CD14-positive monocyte (primary cell): ENCODE measurements around the gene SH3BGRL2. TPM values are rescaled to one million over a fixed set of nuclear protein-coding genes. Genes with fewer than 3 reads are reported as not detected.

ENCODE experiments used
- DNase-seq, 3 donors: peaks; one replicate each; pipeline ENCODE4 v3.0.0-alpha.2; 2011 to 2022
- H2AFZ ChIP-seq: 2 replicates; pipeline ENCODE4 v1.6.0; 2012; ENCODE audit warnings: mild to moderate bottlenecking, low read depth, low read length, inconsistent platforms; ENCODE audit not compliant: insufficient read depth, poor library complexity, severe bottlenecking
- H3K27ac ChIP-seq, 2 donors: 1 replicate in 1 of 2; 2 replicates in 1 of 2; pipeline ENCODE4 v1.5.1; 2012 to 2013; ENCODE audit warnings: low read length in 2 of 2, control low read depth in 1 of 2, inconsistent platforms in 1 of 2, low read depth in 1 of 2, mild to moderate bottlenecking in 1 of 2
- H3K27me3 ChIP-seq, 2 donors: one replicate each; pipeline versions ENCODE4 v1.6.0 to v1.6.1; 2011 to 2013; ENCODE audit warnings: low read length in 2 of 2; ENCODE audit not compliant: control insufficient read depth in 2 of 2, insufficient read depth in 2 of 2
- H3K36me3 ChIP-seq, 2 donors: replicated peaks in 1 of 2; 1 replicate in 1 of 2; 2 replicates in 1 of 2; pipeline versions ENCODE4 v1.5.1 to v1.6.1; 2012 to 2013; ENCODE audit warnings: low read length in 2 of 2, control low read depth in 1 of 2, inconsistent platforms in 1 of 2, mild to moderate bottlenecking in 1 of 2; ENCODE audit not compliant: insufficient read depth in 2 of 2, control insufficient read depth in 1 of 2
- H3K4me1 ChIP-seq, 2 donors: 1 replicate in 1 of 2; 2 replicates in 1 of 2; pipeline versions ENCODE4 v1.5.1 to v1.6.1; 2012 to 2013; ENCODE audit warnings: low read length in 2 of 2, control low read depth in 1 of 2, inconsistent platforms in 1 of 2, mild to moderate bottlenecking in 1 of 2, moderate library complexity in 1 of 2; ENCODE audit not compliant: insufficient read depth in 2 of 2, control insufficient read depth in 1 of 2
- H3K4me2 ChIP-seq: replicated peaks from 2 replicates; pipeline ENCODE3; 2012; ENCODE audit warnings: low read length, moderate library complexity, mild to moderate bottlenecking; ENCODE audit not compliant: poor library complexity, severe bottlenecking; ENCODE audit errors: extremely low read depth
- H3K4me3 ChIP-seq, 3 experiments: fragments of 200-600 bp in 1 of 3; sonication (generic) in 1 of 3; replicated peaks in 1 of 3; 1 replicate in 2 of 3; 2 replicates in 1 of 3; pipeline ENCODE4 v1.5.1; 2011 to 2013; ENCODE audit warnings: low read length in 3 of 3, mild to moderate bottlenecking in 3 of 3, control low read depth in 2 of 3, low read depth in 2 of 3, inconsistent platforms in 1 of 3, moderate library complexity in 1 of 3
- H3K79me2 ChIP-seq: 2 replicates; pipeline ENCODE4 v1.6.0; 2012; ENCODE audit warnings: mild to moderate bottlenecking, control low read depth, inconsistent platforms, low read length, moderate library complexity; ENCODE audit not compliant: insufficient read depth
- H3K9ac ChIP-seq: 2 replicates; pipeline ENCODE4 v1.6.0; 2017; ENCODE audit warnings: low read length, mild to moderate bottlenecking; ENCODE audit not compliant: insufficient read depth, poor library complexity, severe bottlenecking
- H3K9me3 ChIP-seq, 2 donors: replicated peaks in 1 of 2; 1 replicate in 1 of 2; 2 replicates in 1 of 2; pipeline versions ENCODE4 v1.5.1 to v1.6.1; 2012 to 2013; ENCODE audit warnings: low read length in 2 of 2, control low read depth in 1 of 2; ENCODE audit not compliant: control insufficient read depth in 1 of 2, insufficient read depth in 1 of 2
- H4K20me1 ChIP-seq: 2 replicates; pipeline ENCODE4 v1.6.0; 2012; ENCODE audit warnings: mild to moderate bottlenecking, low read length, control low read depth, moderate library complexity; ENCODE audit not compliant: insufficient read depth
- H3K27ac Mint-ChIP-seq, 7 donors: one replicate each; pipeline ENCODE4 v1.8.0; 2020; ENCODE audit warnings: mild to moderate bottlenecking in 7 of 7, mixed read lengths in 7 of 7, moderate library complexity in 6 of 7, inconsistent platforms in 2 of 7
- H3K27me3 Mint-ChIP-seq, 3 donors: one replicate each; pipeline ENCODE4 v1.8.0; 2021 to 2022; ENCODE audit warnings: low read depth in 3 of 3, mild to moderate bottlenecking in 3 of 3, mixed read lengths in 3 of 3, moderate library complexity in 3 of 3, inconsistent platforms in 1 of 3
- H3K36me3 Mint-ChIP-seq, 2 donors: one replicate each; pipeline ENCODE4 v1.8.0; 2020; ENCODE audit warnings: mixed read lengths in 2 of 2, inconsistent platforms in 1 of 2, mild to moderate bottlenecking in 1 of 2
- H3K4me1 Mint-ChIP-seq: one replicate; pipeline ENCODE4 v1.8.0; 2020; ENCODE audit warnings: mild to moderate bottlenecking, mixed read lengths
- H3K4me3 Mint-ChIP-seq, 2 donors: one replicate each; pipeline ENCODE4 v1.8.0; 2020; ENCODE audit warnings: mild to moderate bottlenecking in 2 of 2, mixed read lengths in 2 of 2, moderate library complexity in 1 of 2
- H3K9me3 Mint-ChIP-seq, 7 donors: one replicate each; pipeline ENCODE4 v1.8.0; 2020 to 2022; ENCODE audit warnings: mixed read lengths in 7 of 7, mild to moderate bottlenecking in 6 of 7, moderate library complexity in 6 of 7, inconsistent platforms in 2 of 7
- CTCF ChIP-seq: fragments of 200-600 bp; IDR thresholded peaks from one replicate; pipeline ENCODE4 v1.8.0; 2022; ENCODE audit warnings: antibody characterized with exemption, mild to moderate bottlenecking
- WGBS: methylation state at CpG from one replicate; pipeline ENCODE4 v1.1.5; 2013; ENCODE audit warnings: missing lambda C conversion rate; ENCODE audit not compliant: insufficient coverage; 5-methylcytosine and 5-hydroxymethylcytosine counted together
- intact Hi-C, 2 donors: fragments of 100-400 bp; cut with micrococcal nuclease; formaldehyde crosslinking; loops; one replicate each; pipeline versions ENCODE4 v1.15.0 to v1.15.1; 2023
- polyA plus RNA-seq, 3 donors: library from polyadenylated mRNA; depleted of rRNA in 1 of 3; unstranded in 2 of 3; stranded (reverse) in 1 of 3; fragments of 300-500 nt in 2 of 3; fragments of >200 nt in 1 of 3; fragmentation: Illumina TruSeq in 2 of 3; gene quantifications; 1 replicate in 2 of 3; 2 replicates in 1 of 3; pipeline ENCODE4 v1.2.3, GENCODE V29; 2012 to 2021

SH3BGRL2 gene
- polyA plus RNA-seq, 3 donors = 0.03 to 0.30 (median 0.28) TPM

- Histone ChIP-seq H3K9ac (no peak overlapping the region), H3K4me1 (no peaks in the 10 kb centered on the region), H3K36me3 (no peaks in the 10 kb centered on the region), H3K4me3 (no peak overlapping the region), H3K9me3 (no peaks in the 10 kb centered on the region), H3K27ac (no peak overlapping the region), H4K20me1 (no peaks in the 10 kb centered on the region), H3K4me2 (no peak overlapping the region), H2AFZ (no peak overlapping the region), H3K79me2 (no peaks in the 10 kb centered on the region), H3K27me3 (no peaks in the 10 kb centered on the region)
- H3K9me3 Mint-ChIP-seq = no peaks in the 10 kb centered on the region
- H3K27me3 Mint-ChIP-seq = peaks cover 0 to 1% (median 0%) of the 10 kb centered on the region in 3 donors
- H3K4me1 Mint-ChIP-seq = no peaks in the 10 kb centered on the region
- WGBS = 75% methylated on average over 1 of the region's 2 CpGs
- intact Hi-C loops = no loop called here
- no peak overlapping the region for H3K4me3 Mint-ChIP-seq
- H3K36me3 Mint-ChIP-seq = no peaks in the 10 kb centered on the region
- no peak overlapping the region for H3K27ac Mint-ChIP-seq
- DNase-seq = no peak
- peak; percentile 10 for TF ChIP-seq CTCF
These were observed 41.5 kb downstream of the SH3BGRL2 start for GRCh38 chr6:79672631-79673111.

GRCh38 chr6:79673947-79674346, 42.8 kb downstream of the SH3BGRL2 start:
- H4K20me1 ChIP-seq = no peaks in the 10 kb centered on the region
- no peak overlapping the region for H3K9ac ChIP-seq
- no peak overlapping the region for H3K4me2 ChIP-seq
- no peak overlapping the region for H3K4me3 Mint-ChIP-seq
- no peaks in the 10 kb centered on the region for H3K36me3 ChIP-seq
- 100% methylated on average over 2 of the region's 3 CpGs for WGBS
- intact Hi-C loops = no loop called here
- H3K27me3 Mint-ChIP-seq = peaks cover 0 to 1% (median 0%) of the 10 kb centered on the region in 3 donors
- no peaks in the 10 kb centered on the region for H3K9me3 ChIP-seq
- H3K4me3 ChIP-seq = no peak overlapping the region
- no peak overlapping the region for H2AFZ ChIP-seq
- H3K27ac Mint-ChIP-seq = no peak overlapping the region
- no peak for DNase-seq
- H3K79me2 ChIP-seq = no peaks in the 10 kb centered on the region
- H3K36me3 Mint-ChIP-seq = no peaks in the 10 kb centered on the region
- no peaks in the 10 kb centered on the region for H3K27me3 ChIP-seq
- H3K27ac ChIP-seq = no peak overlapping the region
- H3K9me3 Mint-ChIP-seq = no peaks in the 10 kb centered on the region
- no peaks in the 10 kb centered on the region for H3K4me1 Mint-ChIP-seq
- no peaks in the 10 kb centered on the region for H3K4me1 ChIP-seq
- no peak for TF ChIP-seq CTCF
